Common myeloid progenitor, CD34-positive (primary cell): Measurements from ENCODE around the gene CD63.

Experiments
- CTCF ChIA-PET: fragments of 350-600 bp; sonication (Branson Sonifier 250); formaldehyde crosslinking; loops from one replicate; lab custom pipeline; 2021; ENCODE audit warnings: antibody characterized with exemption; lab: Charles Lee
- POLR2A ChIA-PET: fragments of 350-600 bp; sonication (Branson Sonifier 250); formaldehyde crosslinking; loops from one replicate; lab custom pipeline; 2021; ENCODE audit warnings: antibody characterized with exemption; lab: Charles Lee
- DNase-seq, 3 donors: peaks; one replicate each; pipeline versions ENCODE4 v3.0.0 to v3.0.0-alpha.2; 2013
- H3K27ac ChIP-seq, 2 experiments: 1 replicate in 1 of 2; 2 replicates in 1 of 2; pipeline ENCODE4 v1.7.0; 2013; ENCODE audit warnings: inconsistent platforms in 2 of 2, low read length in 2 of 2, mild to moderate bottlenecking in 2 of 2, low read depth in 1 of 2, moderate library complexity in 1 of 2; ENCODE audit not compliant: severe bottlenecking in 2 of 2, insufficient read depth in 1 of 2, poor library complexity in 1 of 2
- H3K27me3 ChIP-seq, 5 experiments: replicated peaks in 2 of 5; 1 replicate in 3 of 5; 2 replicates in 2 of 5; pipeline versions ENCODE4 v1.6.1 to v1.7.0; 2013; ENCODE audit warnings: low read length in 4 of 5, mild to moderate bottlenecking in 2 of 5, moderate library complexity in 2 of 5, inconsistent platforms in 1 of 5; ENCODE audit not compliant: insufficient read depth in 5 of 5, control insufficient read depth in 4 of 5
- H3K36me3 ChIP-seq, 4 experiments: 1 replicate in 2 of 4; 2 replicates in 2 of 4; pipeline versions ENCODE4 v1.6.1 to v1.7.0; 2013; ENCODE audit warnings: low read length in 3 of 4, control low read depth in 1 of 4, mild to moderate bottlenecking in 1 of 4; ENCODE audit not compliant: control insufficient read depth in 4 of 4, insufficient read depth in 4 of 4
- H3K4me1 ChIP-seq, 4 experiments: 1 replicate in 3 of 4; 2 replicates in 1 of 4; pipeline versions ENCODE4 v1.6.1 to v1.7.1; 2013; ENCODE audit warnings: low read length in 3 of 4, mild to moderate bottlenecking in 3 of 4, control low read depth in 1 of 4, inconsistent platforms in 1 of 4, moderate library complexity in 1 of 4; ENCODE audit not compliant: control insufficient read depth in 4 of 4, insufficient read depth in 4 of 4; ENCODE audit errors: control extremely low read depth in 1 of 4
- H3K4me3 ChIP-seq, 7 experiments: 1 replicate in 4 of 7; 2 replicates in 3 of 7; pipeline versions ENCODE4 v1.5.1 to v1.7.0; 2013; ENCODE audit warnings: mild to moderate bottlenecking in 7 of 7, low read length in 6 of 7, moderate library complexity in 6 of 7, inconsistent platforms in 2 of 7, low read depth in 2 of 7, control low read depth in 1 of 7; ENCODE audit not compliant: insufficient read depth in 4 of 7, control insufficient read depth in 1 of 7; ENCODE audit errors: extremely low read depth in 1 of 7
- H3K9me3 ChIP-seq, 5 experiments: 1 replicate in 4 of 5; 2 replicates in 1 of 5; pipeline versions ENCODE4 v1.6.1 to v1.7.1; 2013; ENCODE audit warnings: low read length in 4 of 5, mild to moderate bottlenecking in 2 of 5, inconsistent platforms in 1 of 5, low read depth in 1 of 5, moderate library complexity in 1 of 5; ENCODE audit not compliant: control insufficient read depth in 4 of 5, insufficient read depth in 2 of 5; ENCODE audit errors: control extremely low read depth in 1 of 5
- WGBS: methylation state at CpG from one replicate; pipeline ENCODE4 v1.1.5; 2013; ENCODE audit not compliant: insufficient coverage; 5-methylcytosine and 5-hydroxymethylcytosine counted together

Gene CD63

DNA sequence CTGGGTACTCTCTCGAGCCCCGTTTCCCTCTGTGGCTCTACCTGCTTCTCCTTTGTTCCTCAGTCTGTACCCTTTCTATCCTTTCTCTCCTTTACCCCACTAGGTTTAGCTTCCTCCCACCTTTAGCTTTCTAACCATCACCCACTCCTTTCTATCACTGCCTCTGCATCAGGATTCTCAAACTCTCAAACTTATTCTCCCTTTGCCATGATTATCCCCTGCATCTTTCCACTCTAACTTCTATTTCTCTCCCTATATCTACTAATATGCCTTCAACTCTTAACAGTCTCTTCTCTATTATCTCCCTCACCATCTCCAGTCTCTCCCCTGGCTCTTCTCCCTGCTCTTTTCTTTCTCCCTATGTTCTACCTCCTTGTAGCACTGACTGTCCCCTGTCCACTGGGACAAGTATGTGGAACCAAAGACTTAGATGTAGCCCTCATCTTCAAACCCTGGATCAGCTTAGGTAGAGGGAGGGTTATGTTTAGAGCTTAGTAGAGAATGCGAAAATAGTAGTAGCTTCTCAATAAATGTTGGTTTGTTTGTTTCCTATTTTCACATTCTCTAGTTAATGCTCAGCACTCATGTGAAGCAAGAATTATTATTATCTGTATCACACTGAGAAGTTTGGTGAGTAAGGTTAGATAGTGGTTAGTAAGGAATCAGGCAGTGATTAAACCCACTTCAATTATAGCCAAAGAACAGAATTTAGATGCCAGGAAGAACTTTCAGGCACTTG is 17.5 kb upstream of the CD63 start:
- peaks cover 2 to 38% (median 27%) of the 10 kb centered on the region in 4 experiments for H3K4me1 ChIP-seq
- no peak for DNase-seq
- H3K27ac ChIP-seq = no peak overlapping the region

GRCh38 chr12:55745361-55746173 is 16.8 kb upstream of the CD63 start:
- Histone ChIP-seq H3K4me3 (peak overlapping the region in 4 of 7 experiments; percentile 19 to 91 (median 86)), H3K27ac (no peak overlapping the region), H3K9me3 (no peaks in the 10 kb centered on the region), H3K36me3 (peaks cover 0 to 20% (median 6%) of the 10 kb centered on the region in 4 experiments), H3K4me1 (peaks cover 2 to 38% (median 27%) of the 10 kb centered on the region in 4 experiments), H3K27me3 (no peaks in the 10 kb centered on the region)
- CTCF ChIA-PET = interaction anchor here (0.8 to 13.3 kb wide), 9 partner anchors 11 to 194 kb away, joined by 3 to 145 read pairs (median 4); partner anchors contain the start of gene CD63
- 47% methylated on average over 5 of the region's 13 CpGs for WGBS
- POLR2A ChIA-PET = interaction anchor here (0.5 to 0.7 kb wide), 3 partner anchors 36 to 229 kb away, joined by 3 read pairs; no protein-coding TSS in a partner anchor
- peak in 1 of 3 donors; percentile 32 for DNase-seq

More for the DNA sequence above, 17.5 kb upstream of the CD63 start:
- H3K27me3 ChIP-seq = no peaks in the 10 kb centered on the region
- no peak overlapping the region for H3K4me3 ChIP-seq
- ChIA-PET POLR2A (no interaction called here), CTCF (interaction anchor here (0.8 to 13.3 kb wide), 11 partner anchors 8 to 193 kb away, joined by 3 to 145 read pairs (median 4); partner anchors contain the start of gene CD63)
- H3K9me3 ChIP-seq = no peaks in the 10 kb centered on the region
- H3K36me3 ChIP-seq = peaks cover 0 to 28% (median 10%) of the 10 kb centered on the region in 4 experiments
- WGBS = 23% methylated on average over 2 of the region's 3 CpGs

DNA sequence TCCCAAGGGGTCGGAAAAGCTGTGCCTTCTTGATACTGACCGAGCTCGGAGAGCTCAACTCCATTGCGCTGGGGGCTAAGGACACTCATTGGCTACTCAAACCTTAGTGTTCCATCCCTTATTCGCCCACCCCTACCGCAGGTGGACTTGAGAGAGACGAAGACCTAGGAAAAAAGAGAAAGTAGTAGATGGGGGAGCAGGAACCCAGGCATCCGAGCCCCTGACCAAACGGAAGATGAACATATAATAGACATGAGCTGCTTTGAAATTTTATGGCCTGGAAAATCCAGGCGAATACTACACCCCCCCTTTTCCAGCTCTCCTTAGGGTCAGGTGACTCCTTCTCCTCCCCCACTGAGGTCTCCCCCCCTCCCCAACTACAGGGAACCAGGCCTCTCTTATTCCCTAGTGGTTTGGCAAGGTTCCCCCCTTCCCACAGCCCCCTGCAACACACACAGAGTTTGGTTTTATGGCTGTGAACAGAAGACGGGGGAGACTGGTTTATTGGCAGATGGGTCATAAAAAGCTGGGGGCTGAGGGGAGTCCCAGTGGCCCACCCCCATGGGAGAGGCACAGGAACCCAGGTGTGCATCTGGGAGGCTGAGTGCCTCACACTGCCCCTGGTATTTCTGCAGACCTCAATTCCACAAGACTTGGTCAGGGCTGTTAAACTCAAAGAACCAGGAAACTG is 15.7 kb upstream of the CD63 start:
- CTCF ChIA-PET = interaction anchor here (0.9 to 13.3 kb wide), 14 partner anchors 10 to 285 kb away, joined by 3 to 145 read pairs (median 3); partner anchors contain the start of gene CD63
- POLR2A ChIA-PET = interaction anchor here (0.7 to 1.8 kb wide), 3 partner anchors 10 to 73 kb away, joined by 3 to 8 read pairs (median 3); partner anchors contain the start of genes ORMDL2 and SARNP
- H3K4me1 ChIP-seq = peaks cover 2 to 38% (median 27%) of the 10 kb centered on the region in 4 experiments

GRCh38 chr12:55743406-55744339 is 14.9 kb upstream of the CD63 start:
- Histone ChIP-seq H3K9me3 (no peaks in the 10 kb centered on the region), H3K36me3 (peaks cover 0 to 5% (median 2%) of the 10 kb centered on the region in 4 experiments), H3K27me3 (no peaks in the 10 kb centered on the region), H3K4me3 (peak overlapping the region; percentile 62 to 91 (median 85)), H3K27ac (peak overlapping the region in 1 of 2 experiments; percentile 37), H3K4me1 (peaks cover 2 to 42% (median 27%) of the 10 kb centered on the region in 4 experiments)
- peak; percentile 65 to 84 (median 76) for DNase-seq
- POLR2A ChIA-PET = interaction anchor here (0.5 to 1.8 kb wide), 4 partner anchors 11 to 262 kb away, joined by 3 to 8 read pairs (median 3); partner anchors contain the start of genes CD63, ORMDL2 and SARNP
- CTCF ChIA-PET = interaction anchor here (0.6 to 13.3 kb wide), 15 partner anchors 9 to 578 kb away, joined by 3 to 145 read pairs (median 3); partner anchors contain the start of genes CD63 and DNAJC14
- WGBS = 2% methylated on average over 67 of the region's 73 CpGs

More for the DNA sequence above, 15.7 kb upstream of the CD63 start:
- Histone ChIP-seq H3K27ac (peak overlapping the region in 1 of 2 experiments; percentile 37), H3K36me3 (peaks cover 0 to 12% (median 5%) of the 10 kb centered on the region in 4 experiments), H3K9me3 (no peaks in the 10 kb centered on the region), H3K27me3 (no peaks in the 10 kb centered on the region), H3K4me3 (peak overlapping the region; percentile 50 to 91 (median 78))
- DNase-seq = no peak
- 13% methylated on average over 8 of the region's 11 CpGs for WGBS

- WGBS = under 1% methylated on average over 16 of the region's 53 CpGs
- Histone ChIP-seq H3K36me3 (no peaks in the 10 kb centered on the region), H3K9me3 (no peaks in the 10 kb centered on the region), H3K27ac (peak within 1 kb of the TSS in 1 of 2 experiments; percentile 64), H3K27me3 (no peaks in the 10 kb centered on the region), H3K4me1 (peaks cover 5 to 50% (median 35%) of the 10 kb centered on the region in 4 experiments), H3K4me3 (peak within 1 kb of the TSS; percentile 62 to 91 (median 85))
- ChIA-PET CTCF (interaction anchor here (0.6 to 13.3 kb wide), 13 partner anchors 10 to 578 kb away, joined by 3 to 145 read pairs (median 3); partner anchors contain the start of genes DNAJC14, ORMDL2 and SARNP), POLR2A (interaction anchor here (0.5 to 1.8 kb wide), 6 partner anchors 12 to 555 kb away, joined by 3 to 8 read pairs (median 3); partner anchors contain the start of genes CD63, ORMDL2 and SARNP)
- DNase-seq = peak; percentile 71 to 87 (median 83)
Measured at GRCh38 chr12:55742719-55743405, 14.1 kb upstream of the CD63 start, which contains the start of gene GDF11. GDF11 (plus strand) TSS chr12:55743122; CDS start chr12:55743317, 195 bp downstream.
